ENCODE results near the gene ATPAF1.
A peak's percentile ranks its signal among the peaks of the same experiment; 100 is the strongest.
"Not testable (repeated sequence)": the region's sequence is repeated elsewhere in the genome, so short reads cannot be mapped to it uniquely, and the experiment has no call there.

The ATPAF1 gene, protein sequence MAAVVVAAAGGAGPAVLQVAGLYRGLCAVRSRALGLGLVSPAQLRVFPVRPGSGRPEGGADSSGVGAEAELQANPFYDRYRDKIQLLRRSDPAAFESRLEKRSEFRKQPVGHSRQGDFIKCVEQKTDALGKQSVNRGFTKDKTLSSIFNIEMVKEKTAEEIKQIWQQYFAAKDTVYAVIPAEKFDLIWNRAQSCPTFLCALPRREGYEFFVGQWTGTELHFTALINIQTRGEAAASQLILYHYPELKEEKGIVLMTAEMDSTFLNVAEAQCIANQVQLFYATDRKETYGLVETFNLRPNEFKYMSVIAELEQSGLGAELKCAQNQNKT

DNA sequence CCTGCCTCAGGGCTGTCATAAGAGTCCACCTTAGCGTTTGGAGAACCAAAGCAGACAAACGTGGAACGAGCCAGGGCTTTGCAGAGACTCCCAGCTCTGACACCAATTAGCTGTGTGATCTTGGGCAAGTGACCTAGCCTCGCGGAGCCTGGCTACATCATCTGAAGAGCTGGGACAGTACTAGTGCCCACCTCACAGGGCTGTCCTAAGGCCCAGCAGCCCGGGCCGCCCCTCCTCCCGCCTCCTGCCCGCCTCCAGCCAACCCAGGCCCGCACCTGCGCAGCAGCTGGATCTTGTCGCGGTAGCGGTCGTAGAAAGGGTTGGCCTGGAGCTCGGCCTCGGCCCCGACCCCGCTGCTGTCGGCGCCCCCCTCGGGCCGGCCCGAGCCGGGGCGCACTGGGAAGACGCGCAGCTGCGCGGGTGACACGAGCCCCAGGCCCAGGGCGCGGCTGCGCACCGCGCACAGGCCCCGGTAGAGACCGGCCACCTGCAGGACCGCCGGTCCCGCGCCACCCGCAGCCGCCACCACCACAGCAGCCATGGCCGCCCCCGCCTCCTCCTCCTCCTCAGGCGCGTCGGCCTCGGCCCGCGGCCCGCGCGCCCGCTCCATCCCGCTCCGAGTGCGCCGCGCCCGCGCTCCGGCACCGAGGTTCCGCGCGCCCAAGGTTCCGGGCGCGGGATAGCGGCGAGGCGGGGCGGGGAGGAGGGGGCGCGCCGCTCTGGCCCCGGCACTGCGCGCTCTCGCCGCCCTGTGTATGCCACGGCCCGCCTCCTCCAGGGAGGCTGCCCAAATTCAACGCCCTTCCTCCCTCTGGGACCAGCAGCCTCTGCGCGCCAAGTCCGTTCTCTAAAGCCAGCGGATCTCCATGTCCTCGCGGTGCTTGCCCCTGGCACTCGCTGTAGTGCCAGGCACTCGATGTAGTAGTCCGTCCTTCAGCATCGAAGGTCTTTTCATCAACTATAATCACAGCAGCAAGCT is at the start of gene ATPAF1:
TSS of gene ATPAF1 (minus strand) at position 583 of the 979 bp plus-strand sequence. CDS start at position 541, 42 bp downstream.
- peak; percentile 68 to 78 for DNase-seq

DNA sequence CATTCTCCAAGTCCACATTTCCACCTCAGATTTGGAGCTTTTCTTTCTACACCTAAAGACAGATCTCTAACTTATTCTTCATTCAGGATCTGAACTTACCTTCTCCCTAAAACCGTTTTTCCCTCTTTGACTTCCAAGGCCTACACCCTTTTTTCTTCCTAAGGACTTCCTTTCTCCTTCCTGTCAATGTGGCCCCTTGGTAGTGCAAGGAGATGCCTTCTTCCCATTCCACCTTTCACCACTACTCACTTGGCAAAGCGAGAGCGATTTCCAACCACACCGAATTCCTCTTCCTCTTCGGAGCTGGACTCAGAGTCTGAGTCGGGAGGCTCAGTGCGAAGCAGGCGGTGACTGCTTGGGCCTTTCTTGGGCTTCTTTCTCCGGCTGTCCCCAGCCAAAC is 49.5 kb upstream of the ATPAF1 start:
- DNase-seq = no peak

DNA sequence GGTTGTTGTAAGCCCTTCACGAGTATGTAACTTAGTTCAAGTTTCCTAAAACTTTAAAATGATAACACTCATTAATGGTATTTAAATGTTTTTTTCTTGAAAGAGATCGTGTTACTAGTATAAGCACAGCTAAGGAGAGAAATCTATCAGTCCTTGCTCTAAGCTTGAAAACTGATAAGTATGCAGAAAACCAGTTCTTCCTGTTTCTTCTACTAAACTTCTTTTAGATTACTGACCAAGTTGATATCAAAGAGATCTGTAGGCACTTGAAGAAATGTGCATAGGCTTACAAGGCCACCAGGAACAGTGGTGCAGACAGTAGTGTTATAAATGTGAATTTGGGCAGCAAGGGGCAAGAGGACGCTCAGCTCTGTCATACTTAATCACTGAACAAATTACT is 46.8 kb upstream of the ATPAF1 start:
- DNase-seq = no peak

DNA sequence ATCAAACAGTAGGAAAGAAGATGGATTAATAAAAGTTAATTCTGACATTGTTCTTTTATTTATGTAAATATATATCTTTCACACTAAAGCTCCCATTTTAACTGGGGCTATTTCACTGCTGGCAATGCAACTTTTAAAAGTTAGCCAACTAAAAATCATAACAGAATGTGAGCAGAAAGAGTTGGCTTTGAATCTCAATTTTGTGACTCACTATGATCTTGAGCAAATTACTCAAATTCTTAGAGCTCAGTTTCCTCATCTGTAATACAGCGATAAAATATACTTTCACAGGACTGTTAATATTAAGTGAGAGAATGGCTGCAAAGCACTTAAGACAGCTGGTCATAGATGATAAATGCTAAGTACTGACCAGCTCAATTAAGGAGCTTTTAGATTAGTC is 40.0 kb upstream of the ATPAF1 start:
- no peak for DNase-seq

DNA sequence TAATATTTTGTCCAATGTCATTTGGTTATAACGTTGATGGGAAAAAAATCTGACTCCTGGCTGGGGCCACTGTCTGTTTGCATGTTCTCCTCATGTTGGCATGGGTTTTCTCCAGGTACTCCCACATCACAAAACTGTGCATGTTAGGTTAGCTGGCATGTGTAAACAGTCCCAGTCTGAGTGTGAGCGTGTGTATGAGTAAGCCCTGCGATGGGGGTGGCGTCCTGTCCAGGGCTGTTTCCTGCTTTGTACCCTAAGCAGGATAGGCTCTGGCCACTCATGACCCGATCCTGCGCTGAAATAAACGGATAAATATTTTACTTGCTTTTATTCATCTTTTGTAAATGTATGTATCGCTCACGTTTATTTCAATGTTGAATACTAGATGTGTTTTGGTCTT is 37.2 kb upstream of the ATPAF1 start:
- no peak for DNase-seq

DNA sequence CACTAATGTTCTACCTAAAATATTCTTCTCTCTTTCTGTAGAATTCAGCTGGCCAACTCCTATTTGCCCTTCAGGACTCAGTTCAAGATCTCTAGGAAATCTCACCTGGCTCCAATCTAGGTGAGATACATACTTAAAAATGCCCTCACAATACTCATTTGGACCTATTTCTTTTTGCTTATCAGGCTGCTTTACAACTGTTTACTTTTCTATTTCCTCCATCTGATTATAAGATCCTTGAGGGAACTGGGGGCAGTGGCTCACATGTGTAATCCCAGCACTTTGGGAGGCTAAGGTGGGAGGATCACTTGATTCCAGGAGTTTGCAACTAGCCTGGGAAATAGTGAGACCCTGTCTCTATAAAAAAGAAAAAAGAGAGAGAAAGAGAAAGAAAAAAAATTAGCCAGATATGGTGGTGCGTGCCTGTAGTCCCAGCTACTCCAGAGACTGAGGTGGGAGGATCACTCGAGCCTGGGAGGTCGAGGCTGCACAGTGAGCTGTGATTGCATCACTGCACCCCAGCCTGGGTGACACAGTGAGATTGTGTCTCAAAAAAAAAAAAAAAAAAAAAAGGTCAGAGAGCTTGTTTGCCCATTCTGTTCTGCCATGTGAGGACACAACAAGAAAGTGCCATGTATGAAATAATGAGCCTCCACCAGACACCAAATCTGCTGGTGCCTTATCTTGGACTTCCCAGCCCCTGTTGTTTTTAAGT is 35.9 kb upstream of the ATPAF1 start:
- DNase-seq = no peak

DNA sequence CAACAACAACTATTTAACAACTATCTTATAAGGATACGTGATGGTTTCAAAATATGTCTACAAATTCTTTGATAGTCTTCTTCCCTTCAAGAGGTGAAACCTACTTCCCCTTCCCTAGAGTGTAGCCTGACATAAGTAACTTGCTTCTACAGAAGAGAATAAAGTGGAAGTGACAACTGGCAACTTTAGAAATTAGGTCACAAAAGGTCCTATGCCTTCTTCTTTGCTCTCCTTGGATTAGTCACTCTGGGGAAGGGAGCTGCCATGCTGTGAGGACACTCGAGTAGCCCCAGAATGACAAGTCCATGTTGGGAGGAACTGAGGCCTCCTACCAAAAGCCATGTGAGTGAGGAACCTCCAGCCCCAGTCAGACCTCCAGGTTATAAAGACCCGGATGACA is 31.5 kb upstream of the ATPAF1 start:
- DNase-seq = no peak

DNA sequence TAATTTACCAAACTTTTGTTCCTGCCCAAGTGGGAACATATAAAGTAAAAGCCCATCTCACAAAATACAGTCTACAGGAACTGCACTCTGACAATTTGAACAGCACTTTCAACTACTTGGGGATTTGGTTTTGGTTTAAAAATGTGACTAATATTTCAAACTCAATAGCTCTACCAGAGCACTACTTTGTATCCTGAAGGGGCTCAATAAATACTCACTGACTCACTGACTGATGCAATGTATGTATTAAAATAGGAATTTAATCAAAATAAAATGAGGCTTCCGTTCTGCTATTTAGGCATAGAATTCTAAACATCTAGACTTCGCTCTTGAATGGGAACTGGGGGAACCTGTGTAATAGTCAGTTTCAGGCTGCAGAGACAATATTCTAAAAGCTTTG is 28.9 kb upstream of the ATPAF1 start:
- no peak for DNase-seq

DNA sequence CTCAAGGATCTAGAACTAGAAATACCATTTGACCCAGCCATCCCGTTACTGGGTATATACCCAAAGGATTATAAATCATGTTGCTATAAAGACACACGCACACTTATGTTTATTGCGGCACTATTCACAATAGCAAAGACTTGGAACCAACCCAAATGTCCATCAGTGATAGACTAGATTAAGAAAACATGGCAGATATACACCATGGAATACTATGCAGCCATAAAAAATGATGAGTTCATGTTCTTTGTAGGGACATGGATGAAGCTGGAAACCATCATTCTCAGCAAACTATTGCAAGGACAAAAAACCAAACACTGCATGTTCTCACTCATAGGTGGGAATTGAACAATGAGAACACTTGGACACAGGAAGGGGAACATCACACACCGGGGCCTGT is 26.5 kb upstream of the ATPAF1 start:
- not testable (repeated sequence) for DNase-seq

DNA sequence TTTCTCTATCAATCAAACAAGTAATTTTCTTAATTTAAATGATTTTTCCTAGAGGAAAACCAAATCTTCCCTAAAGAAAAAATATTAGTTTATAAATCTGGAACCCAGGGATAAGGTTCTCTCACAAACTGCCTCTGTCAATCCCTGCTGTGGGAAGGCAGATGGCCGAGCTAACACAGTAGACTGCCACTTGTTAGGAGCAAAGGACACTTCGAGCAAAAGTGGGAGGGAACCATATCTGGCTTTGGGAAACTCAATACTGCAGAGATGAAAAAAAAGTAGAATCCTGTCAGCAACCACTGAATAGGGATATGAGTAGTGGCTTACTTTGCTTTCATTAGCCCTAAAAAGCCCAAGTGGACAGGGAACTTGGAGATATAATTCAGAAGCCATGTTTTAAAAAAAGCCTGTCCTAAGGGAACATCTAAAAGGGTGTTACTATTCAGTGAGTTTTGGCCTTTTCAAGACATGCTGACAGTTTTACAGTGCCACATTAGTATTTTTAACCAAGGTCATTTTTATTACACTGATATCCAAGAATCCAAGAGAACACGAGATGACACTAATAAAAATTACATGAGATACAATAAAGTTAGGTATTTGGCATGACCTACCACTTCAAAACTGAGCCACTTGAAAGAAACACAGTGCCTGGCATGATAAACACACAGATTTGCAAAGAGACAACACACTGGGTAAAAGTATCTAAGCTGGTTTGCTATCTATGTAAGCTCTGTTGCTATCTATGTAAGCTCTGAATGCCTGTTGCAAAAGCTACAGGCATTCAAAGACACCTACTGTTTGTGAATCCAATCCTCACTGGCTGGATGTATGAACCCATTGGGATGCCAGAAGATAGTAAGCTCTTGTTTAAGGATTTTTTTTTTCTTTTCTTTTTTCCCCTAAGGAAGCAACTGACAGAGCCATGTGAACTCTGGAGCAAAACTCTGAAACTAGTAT is 24.9 kb upstream of the ATPAF1 start:
- DNase-seq = no peak

DNA sequence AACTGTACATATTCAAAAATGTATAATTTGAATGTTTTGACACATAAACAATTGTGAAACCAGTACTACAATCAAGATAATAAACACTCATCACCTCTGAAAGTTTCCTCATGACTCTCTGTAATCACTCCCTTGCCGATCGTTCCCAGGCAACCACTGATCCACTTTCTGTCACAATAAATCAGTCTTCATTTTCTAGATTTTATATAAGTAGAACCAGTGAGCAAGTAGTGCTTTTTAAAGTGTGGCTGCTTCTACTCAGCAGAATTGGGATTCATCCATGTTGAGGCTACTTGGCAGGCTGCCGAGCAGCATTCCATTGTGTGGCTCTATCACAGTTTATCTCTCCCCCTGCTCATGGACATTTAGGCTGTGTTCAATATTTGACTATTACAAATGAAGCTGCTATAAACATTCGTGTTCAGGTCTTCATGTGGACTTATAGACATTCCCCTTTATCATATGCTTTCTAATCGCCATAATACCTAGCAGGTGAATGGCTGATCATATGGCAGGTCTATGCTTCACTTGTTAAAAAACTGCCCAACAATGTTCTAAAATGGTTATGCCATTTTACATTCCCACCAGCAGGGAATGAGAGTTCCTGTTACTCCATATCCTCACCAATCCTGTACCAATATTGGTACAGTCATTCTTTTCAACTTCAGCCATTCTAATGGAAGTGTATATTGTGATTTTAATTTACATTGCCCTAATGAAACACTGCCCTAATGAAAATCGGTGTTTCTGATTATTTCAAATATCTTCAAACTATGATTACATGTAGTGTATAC is 24.0 kb upstream of the ATPAF1 start:
- no peak for DNase-seq

DNA sequence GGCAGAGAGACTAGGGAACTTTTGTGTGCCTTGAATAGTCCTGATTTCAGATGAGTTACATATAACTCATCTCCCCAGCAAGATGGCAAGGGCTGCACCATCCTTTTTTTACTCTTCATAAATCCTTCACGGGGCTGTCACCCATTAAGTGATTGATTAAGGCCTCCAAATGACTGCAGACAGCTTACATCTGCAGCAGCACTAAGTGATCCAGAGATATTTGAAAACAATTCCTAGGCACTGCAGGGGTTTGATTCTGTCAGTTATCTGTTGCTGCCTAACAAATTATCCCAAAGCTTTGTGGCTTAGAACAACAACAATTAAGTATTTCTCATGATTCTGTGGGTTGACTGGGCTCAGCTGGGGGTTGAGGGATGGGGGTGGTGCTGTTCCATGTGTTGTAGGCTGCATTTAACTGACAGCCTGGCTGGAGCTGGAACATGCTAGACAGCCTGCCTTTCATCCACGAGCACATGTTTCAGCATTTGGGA is 22.8 kb upstream of the ATPAF1 start:
- no peak for DNase-seq

DNA sequence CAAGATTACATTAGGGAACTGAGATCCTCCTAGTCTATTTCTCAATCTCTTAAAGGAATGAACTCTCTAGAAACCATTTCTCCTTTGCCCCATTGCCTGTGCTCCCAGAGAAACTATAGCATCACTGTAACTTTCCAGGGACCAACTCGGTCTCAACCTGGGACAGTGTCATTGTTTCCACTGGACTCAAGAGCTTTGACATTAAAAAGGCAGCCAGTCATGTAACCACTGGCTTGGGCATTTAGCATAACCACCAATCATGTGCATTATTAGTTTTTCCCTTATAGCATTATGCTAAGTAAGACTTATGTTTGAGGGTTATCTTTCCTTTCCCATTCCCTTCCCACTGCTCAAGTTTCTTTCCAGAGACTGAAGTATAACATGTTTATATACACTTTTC is 21.7 kb upstream of the ATPAF1 start:
- no peak for DNase-seq

DNA sequence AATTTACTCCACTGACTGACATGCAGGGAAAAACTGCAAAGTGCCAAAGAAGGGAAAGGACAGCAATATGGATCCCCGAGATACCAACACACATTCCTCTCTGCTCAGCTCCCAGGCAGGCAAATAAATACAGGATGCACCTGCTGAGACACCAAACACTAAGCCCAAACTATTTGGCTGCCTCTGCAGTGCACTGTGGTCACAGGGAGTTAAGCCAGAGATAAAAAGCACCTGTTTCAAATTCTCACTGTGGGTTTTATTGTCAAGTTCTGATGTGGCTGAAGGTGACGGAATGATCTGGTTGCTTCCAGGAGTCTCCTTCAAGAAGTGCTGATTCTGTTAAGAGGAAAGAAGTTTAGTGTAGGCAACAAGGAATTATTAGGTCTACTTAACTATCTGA is 21.2 kb upstream of the ATPAF1 start:
- no peak for DNase-seq

DNA sequence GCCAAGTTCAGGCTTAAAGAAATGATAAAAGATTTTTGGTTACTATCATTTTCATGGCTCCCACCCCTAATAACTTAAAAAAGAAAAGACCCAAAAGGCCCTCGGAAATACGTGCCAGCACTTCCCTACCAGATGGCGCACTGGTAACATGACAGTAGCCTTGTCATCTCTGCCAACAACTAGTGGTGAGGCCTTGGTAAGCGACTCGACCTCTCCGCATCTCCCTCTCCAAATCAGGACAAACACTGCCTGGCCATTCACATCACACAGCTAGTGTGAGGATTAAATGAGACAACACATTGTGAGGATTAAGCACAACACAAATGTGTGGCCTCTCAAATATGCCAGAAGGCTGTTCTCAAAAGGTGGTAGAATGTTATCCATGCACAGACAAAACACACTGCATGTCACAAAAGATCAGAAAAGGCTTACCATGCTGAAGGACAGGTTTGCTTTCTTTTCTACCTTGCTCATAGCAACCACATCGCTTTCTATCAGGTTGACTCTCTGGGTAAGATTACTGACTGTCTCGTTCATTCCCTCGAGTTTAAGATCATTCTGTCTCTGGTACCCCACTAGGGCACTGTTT is 19.9 kb upstream of the ATPAF1 start:
- no peak for DNase-seq

DNA sequence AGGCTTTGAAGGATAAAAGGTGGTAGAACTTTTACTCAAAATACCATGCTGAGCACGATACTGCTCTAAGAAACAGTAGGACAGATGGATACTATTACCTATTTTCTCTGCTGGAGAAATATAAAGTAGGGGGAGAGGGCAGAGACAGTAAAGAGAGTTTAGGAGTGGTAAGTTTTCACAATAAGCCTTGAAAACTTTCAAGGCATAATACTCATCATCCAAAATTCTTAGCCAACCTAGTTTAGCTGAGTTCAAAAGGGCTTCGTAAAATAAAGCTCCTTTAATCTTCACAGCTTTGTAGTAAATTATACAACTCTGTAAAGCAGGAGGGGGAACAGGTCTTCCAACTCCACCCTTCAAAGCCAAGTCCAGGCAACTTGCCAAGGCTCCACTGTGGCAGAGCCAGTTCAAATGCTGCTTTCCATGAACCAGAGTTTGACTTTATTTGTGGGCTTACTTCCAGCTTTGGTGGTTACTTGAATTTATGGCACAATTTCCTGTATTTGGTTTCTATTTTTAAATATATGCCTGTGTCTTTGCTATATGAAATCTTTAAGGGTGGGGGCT is 19.0 kb upstream of the ATPAF1 start:
- no peak for DNase-seq

DNA sequence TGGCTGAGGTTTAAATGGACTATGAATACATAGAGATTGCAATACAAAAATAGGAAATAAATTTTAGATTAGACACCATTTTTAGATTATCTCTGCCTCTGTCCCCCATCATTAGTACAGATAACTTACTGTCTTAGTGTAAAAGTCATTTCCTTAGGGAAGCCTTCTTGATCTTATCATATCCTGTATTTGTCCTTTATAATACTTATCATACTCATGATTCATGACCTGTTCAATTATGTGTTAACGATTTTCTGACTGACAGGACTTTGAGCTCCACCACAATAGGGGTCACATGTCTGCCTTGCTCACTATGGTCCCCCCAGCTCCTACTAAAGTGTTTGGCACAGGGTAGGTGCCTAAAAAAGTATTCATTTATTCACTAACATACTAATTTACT is 18.1 kb upstream of the ATPAF1 start:
- DNase-seq = no peak

DNA sequence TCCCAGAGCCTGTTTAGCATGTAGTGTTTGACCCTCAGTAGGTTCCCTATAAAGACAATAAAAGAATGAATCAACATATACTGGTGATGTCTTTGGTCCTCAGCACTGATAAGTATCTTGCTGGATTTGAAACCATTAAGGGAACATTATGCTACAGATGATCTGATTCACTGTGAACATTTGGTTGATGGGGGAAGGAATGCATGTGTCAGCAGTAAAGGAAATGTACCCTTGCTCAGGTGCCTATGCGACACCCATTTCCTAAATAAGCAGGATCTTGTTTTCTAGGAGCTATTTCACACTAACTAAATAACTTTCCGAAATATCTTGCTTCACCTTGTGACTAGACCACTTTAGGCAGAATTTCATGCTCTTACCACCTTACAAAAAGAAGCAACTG is 16.5 kb upstream of the ATPAF1 start:
- no peak for DNase-seq

DNA sequence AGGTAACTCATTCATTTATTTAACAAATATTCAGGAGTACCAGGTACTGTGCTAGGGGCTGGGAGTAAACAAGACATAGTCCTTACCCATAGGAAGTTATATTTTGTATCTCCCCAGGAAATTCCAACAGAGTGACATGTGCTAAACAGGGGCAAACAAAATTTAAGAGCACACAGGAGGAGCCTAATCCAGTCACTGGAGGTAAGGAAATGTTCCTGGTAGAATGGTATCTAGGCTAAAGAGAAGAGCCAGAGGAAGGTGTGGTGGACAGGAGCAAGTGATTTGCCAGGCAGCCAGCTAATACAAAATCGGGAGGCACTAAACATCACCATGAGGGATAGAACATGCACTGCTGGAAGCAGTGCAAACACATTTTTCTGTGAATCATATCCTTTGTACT is 13.9 kb upstream of the ATPAF1 start:
- DNase-seq = no peak

DNA sequence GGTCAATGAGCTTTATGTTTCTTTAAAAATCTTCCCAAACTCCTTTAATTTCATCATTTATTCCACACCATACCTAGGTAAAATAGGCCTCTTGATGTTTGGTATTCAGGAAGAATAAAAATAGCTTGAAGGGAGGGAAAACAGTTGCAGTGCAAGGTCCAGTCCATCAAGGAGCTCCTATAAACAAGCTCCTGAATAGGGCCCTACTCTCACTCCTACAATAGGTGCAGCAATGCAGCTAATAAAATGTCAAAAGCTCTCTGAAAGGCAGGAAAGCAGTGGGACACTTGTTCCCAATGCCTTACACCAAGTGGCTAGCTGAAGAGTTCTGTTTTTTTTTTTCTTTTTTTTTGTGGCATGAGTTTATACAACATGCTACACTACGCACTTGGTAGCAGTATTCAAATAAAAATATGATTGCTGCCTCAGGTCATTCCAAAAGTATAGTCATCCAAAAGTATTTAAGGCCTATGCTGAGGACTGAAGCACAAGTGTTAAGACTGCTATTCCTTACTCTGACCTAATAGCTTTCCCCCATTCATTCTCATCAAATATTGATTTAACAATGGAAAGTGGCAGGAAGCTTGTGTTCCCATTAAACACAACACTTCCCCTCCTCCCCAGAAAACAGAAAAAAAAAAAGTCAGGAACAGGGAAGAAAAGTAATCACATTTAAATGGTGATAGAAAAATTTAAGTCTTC is 13.3 kb upstream of the ATPAF1 start:
- no peak for DNase-seq
